Ovary (tissue), 9 donors: ENCODE measurements around the gene ANGPTL2. TPM values are rescaled to one million over a fixed set of nuclear protein-coding genes. Genes with fewer than 3 reads are reported as not detected.

Source experiments
- DNase-seq, 5 donors: peaks; one replicate each; pipeline ENCODE4 v3.0.0-alpha.2; 2019 to 2020
- H3K27ac ChIP-seq, 2 donors: fragments of 200-600 bp; one replicate each; pipeline versions ENCODE4 v1.5.1 to v1.8.0; 2019 to 2022
- H3K27me3 ChIP-seq: fragments of 200-600 bp; one replicate; pipeline ENCODE4 v1.8.0; 2022
- H3K36me3 ChIP-seq: fragments of 200-600 bp; sonication (generic); one replicate; pipeline ENCODE4 v1.5.1; 2019
- H3K4me1 ChIP-seq: one replicate; pipeline ENCODE4 v1.8.1; 2013; ENCODE audit warnings: mild to moderate bottlenecking, moderate library complexity; ENCODE audit not compliant: insufficient read depth
- H3K4me3 ChIP-seq: fragments of 200-600 bp; sonication (generic); one replicate; pipeline ENCODE4 v1.5.1; 2017
- H3K9me3 ChIP-seq, 2 donors: fragments of 200-600 bp in 1 of 2; sonication (generic) in 1 of 2; one replicate each; pipeline versions ENCODE4 v1.5.1 to v1.8.1; 2013 to 2019; ENCODE audit warnings: mild to moderate bottlenecking in 1 of 2, moderate library complexity in 1 of 2
- CTCF ChIP-seq, 3 donors: fragments of 450-650 bp in 2 of 3; fragments of 200-600 bp in 1 of 3; IDR thresholded peaks; one replicate each; pipeline versions ENCODE4 v1.5.1 to v1.8.0; 2016 to 2022; ENCODE audit warnings: antibody characterized with exemption in 3 of 3, mild to moderate bottlenecking in 1 of 3
- EP300 ChIP-seq: sonication (generic); formaldehyde crosslinking; IDR thresholded peaks from one replicate; pipeline ENCODE4 v1.6.1; 2017; ENCODE audit warnings: antibody characterized with exemption
- POLR2A ChIP-seq: fragments of 450-650 bp; IDR thresholded peaks from one replicate; pipeline ENCODE4 v1.6.1; 2017; ENCODE audit warnings: antibody characterized with exemption, mild to moderate bottlenecking, moderate library complexity
- WGBS, 3 donors: extraction: QIAGEN DNeasy Blood & Tissue Kit in 1 of 3; methylation state at CpG; one replicate each; pipeline versions ENCODE4 v1.1.5 to v1.1.7; 2013 to 2017; 5-methylcytosine and 5-hydroxymethylcytosine counted together
- intact Hi-C, 4 donors: fragments of 100-400 bp; cut with DNase I; formaldehyde crosslinking; loops; one replicate each; pipeline versions ENCODE4 v1.11.0 to v1.15.1; 2022 to 2023
- polyA plus RNA-seq, 2 donors: library from polyadenylated mRNA; stranded (reverse); fragments of 200-250 nt in 1 of 2; fragments of 350-450 nt in 1 of 2; fragmentation: Illumina TruSeq in 1 of 2; extraction: RNeasy Lipid Tissue Mini Kit (QIAGEN cat#74804) in 1 of 2; gene quantifications; one replicate each; pipeline ENCODE4 v1.2.3, GENCODE V29; 2013 to 2014
- total RNA-seq, 7 donors: library from RNA; depleted of rRNA in 2 of 7; stranded (reverse); fragments of >200 nt in 2 of 7; fragmentation: NEBNext Ultra II Directional in 3 of 7; extraction: Animal tissue kit (Norgen Biotek cat#: 25700) in 3 of 7; gene quantifications; one replicate each; pipeline versions ENCODE4 v1.1.0 to v1.2.4, GENCODE V29; 2016 to 2023
- donor health status: DM: no; HTN: no; CAD: no; lungs with moderate emphysema.
- donor health status: DM: no; HTN: no; CAD: no.
- donor health status: Bipolar disorder and iron deficiency.
- donor health status: DM: yes; HTN: yes; CAD: no.
- donor health status: DM: no; HTN: no; CAD: no.
- donor health status: DM: yes; HTN: yes; CAD: no.

ANGPTL2 gene
- total and polyA plus RNA-seq, 9 donors, result 9.8 to 114 (median 64.1) TPM

- 80 to 86% (median 83%) methylated on average over 4 of the region's 4 CpGs for WGBS, 3 donors
Measured at GRCh38 chr9:127165116-127165515, 42.7 kb upstream of the ANGPTL2 start.

GRCh38 chr9:127163409-127163808 lies 41.0 kb upstream of the ANGPTL2 start:
- Histone ChIP-seq H3K36me3 (no peaks in the 10 kb centered on the region), H3K4me3 (no peak overlapping the region), H3K4me1 (peaks cover 6% of the 10 kb centered on the region), H3K27me3 (no peaks in the 10 kb centered on the region), H3K9me3 (no peaks in the 10 kb centered on the region), H3K27ac (no peak overlapping the region)
- DNase-seq, result peak in 2 of 5 donors; percentile 5 to 20
- TF ChIP-seq CTCF (IDR thresholded peaks at IDR 0.05) (no peak), POLR2A (no peak), EP300 (no peak)
- intact Hi-C loops, result no loop called here
- WGBS, 3 donors, result 20 to 27% (median 21%) methylated on average over 2 of the region's 2 CpGs

More at GRCh38 chr9:127165116-127165515, 42.7 kb upstream of the ANGPTL2 start:
- Histone ChIP-seq H3K9me3 (no peaks in the 10 kb centered on the region), H3K27me3 (no peaks in the 10 kb centered on the region), H3K27ac (no peak overlapping the region), H3K4me3 (no peak overlapping the region), H3K4me1 (no peaks in the 10 kb centered on the region), H3K36me3 (no peaks in the 10 kb centered on the region)
- no peak for TF ChIP-seq EP300
- TF ChIP-seq CTCF (IDR thresholded peaks at IDR 0.05), result no peak
- no peak for TF ChIP-seq POLR2A
- DNase-seq, result peak in 2 of 5 donors; percentile 4 to 5
- intact Hi-C loops, result no loop called here

GRCh38 chr9:127162864-127163365 lies 40.5 kb upstream of the ANGPTL2 start:
- intact Hi-C loops, result no loop called here
- Histone ChIP-seq H3K4me1 (peaks cover 6% of the 10 kb centered on the region), H3K9me3 (no peaks in the 10 kb centered on the region), H3K27me3 (no peaks in the 10 kb centered on the region), H3K27ac (no peak overlapping the region), H3K4me3 (no peak overlapping the region), H3K36me3 (no peaks in the 10 kb centered on the region)
- peak in 3 of 5 donors; percentile 2 to 6 (median 4) for DNase-seq
- no peak for TF ChIP-seq POLR2A
- no peak for TF ChIP-seq EP300
- TF ChIP-seq CTCF (IDR thresholded peaks at IDR 0.05), result no peak
- 42 to 74% (median 67%) methylated on average over 4 of the region's 4 CpGs for WGBS, 3 donors

- intact Hi-C loops, result no loop called here
- DNase-seq, result peak; percentile 6 to 17 (median 10)
- TF ChIP-seq EP300 (no peak), POLR2A (no peak), CTCF (IDR thresholded peaks at IDR 0.05) (no peak)
- Histone ChIP-seq H3K4me1 (peaks cover 6% of the 10 kb centered on the region), H3K4me3 (no peak overlapping the region), H3K9me3 (no peaks in the 10 kb centered on the region), H3K36me3 (no peaks in the 10 kb centered on the region), H3K27ac (no peak overlapping the region), H3K27me3 (no peaks in the 10 kb centered on the region)
- 66 to 73% (median 69%) methylated on average over 9 of the region's 9 CpGs for WGBS, 3 donors
Measured at GRCh38 chr9:127162046-127162863, 39.8 kb upstream of the ANGPTL2 start.
